OCI-LY3 (cell line): Measurements from ENCODE around the gene GPNMB.

Source experiments
- H2AFZ ChIP-seq: fragments of 200-600, 300-600 bp; shearing (Covaris generic); 2 replicates; pipeline ENCODE4 v1.6.0; 2014; ENCODE audit warnings: antibody characterized with exemption, low read depth, low read length
- H3K27ac ChIP-seq: fragments of 200-600, 300-600 bp; sonication (generic); 2 replicates; pipeline ENCODE4 v1.5.1; 2014; ENCODE audit warnings: mild to moderate bottlenecking, low read length, moderate library complexity, mixed read lengths
- H3K27me3 ChIP-seq: fragments of 200-600, 300-600 bp; sonication (generic); 2 replicates; pipeline ENCODE4 v1.6.1; 2014; ENCODE audit warnings: low read depth, low read length, mixed read lengths
- H3K36me3 ChIP-seq: fragments of 200-600, 300-600 bp; sonication (generic); replicated peaks from 2 replicates; pipeline ENCODE3; 2014; ENCODE audit warnings: low read depth, low read length, mixed read lengths
- H3K4me1 ChIP-seq: fragments of 300-600, 200-600 bp; sonication (generic); 2 replicates; pipeline ENCODE4 v1.6.1; 2014; ENCODE audit warnings: low read length, mixed read lengths
- H3K4me2 ChIP-seq: fragments of 200-600, 300-600 bp; sonication (generic); 2 replicates; pipeline ENCODE4 v1.6.1; 2014; ENCODE audit warnings: low read length, mixed read lengths
- H3K4me3 ChIP-seq: fragments of 300-600, 200-600 bp; sonication (generic); 2 replicates; pipeline ENCODE4 v1.5.1; 2014; ENCODE audit warnings: antibody characterized with exemption, mild to moderate bottlenecking, low read length, moderate library complexity
- H3K79me2 ChIP-seq: fragments of 300-600, 200-600 bp; shearing (Covaris generic); 2 replicates; pipeline ENCODE4 v1.6.1; 2014; ENCODE audit warnings: mild to moderate bottlenecking, low read length, mixed read lengths
- H3K9ac ChIP-seq: fragments of 300-600, 200-600 bp; shearing (Covaris generic); 2 replicates; pipeline ENCODE4 v1.6.0; 2014; ENCODE audit warnings: mild to moderate bottlenecking, low read length, moderate library complexity
- H3K9me3 ChIP-seq: fragments of 200-600, 300-600 bp; shearing (Covaris generic); 2 replicates; pipeline ENCODE4 v1.6.1; 2014; ENCODE audit warnings: low read length, mixed read lengths; ENCODE audit not compliant: insufficient read depth
- H4K20me1 ChIP-seq: fragments of 200-600, 300-600 bp; sonication (generic); 2 replicates; pipeline ENCODE4 v1.6.1; 2016; ENCODE audit warnings: low read length, mixed read lengths; ENCODE audit not compliant: insufficient read depth
- CTCF ChIP-seq: fragments of 200-600, 300-600 bp; sonication (generic); IDR thresholded peaks from 2 replicates; pipeline ENCODE4 v1.5.1; 2014; ENCODE audit warnings: antibody characterized with exemption, low read length, low read depth
- EZH2phosphoT487 ChIP-seq: fragments of 200-600 bp; shearing (Covaris generic); IDR thresholded peaks from 2 replicates; pipeline ENCODE4 v1.6.1; 2018; ENCODE audit warnings: antibody characterized with exemption, mixed run types, low read depth

The GPNMB gene

GRCh38 chr7:23285657-23286646 lies 39.4 kb downstream of the GPNMB start:
- Histone ChIP-seq H3K36me3 (no peaks in the 10 kb centered on the region), H3K79me2 (no peaks in the 10 kb centered on the region), H4K20me1 (no peaks in the 10 kb centered on the region), H3K9me3 (no peaks in the 10 kb centered on the region), H3K4me1 (no peaks in the 10 kb centered on the region), H3K27me3 (no peaks in the 10 kb centered on the region), H2AFZ (no peak overlapping the region), H3K4me3 (no peak overlapping the region), H3K9ac (no peak overlapping the region), H3K27ac (no peak overlapping the region), H3K4me2 (no peak overlapping the region)
- TF ChIP-seq EZH2phosphoT487 (no peak), CTCF (no peak)

- Histone ChIP-seq H3K4me1 (no peaks in the 10 kb centered on the region), H3K4me2 (no peak overlapping the region)
Observed at GRCh38 chr7:23287612-23288011, 41.0 kb downstream of the GPNMB start.

GRCh38 chr7:23290993-23291392 lies 44.4 kb downstream of the GPNMB start:
- no peak for TF ChIP-seq EZH2phosphoT487
- TF ChIP-seq CTCF = no peak

More at GRCh38 chr7:23287612-23288011, 41.0 kb downstream of the GPNMB start:
- H3K36me3 ChIP-seq = no peaks in the 10 kb centered on the region
- no peaks in the 10 kb centered on the region for H4K20me1 ChIP-seq
- TF ChIP-seq CTCF (no peak), EZH2phosphoT487 (no peak)
- no peaks in the 10 kb centered on the region for H3K27me3 ChIP-seq
- no peak overlapping the region for H3K4me3 ChIP-seq
- no peak overlapping the region for H3K9ac ChIP-seq
- no peak overlapping the region for H3K27ac ChIP-seq
- H3K9me3 ChIP-seq = no peaks in the 10 kb centered on the region
- H3K79me2 ChIP-seq = no peaks in the 10 kb centered on the region
- H2AFZ ChIP-seq = no peak overlapping the region

GRCh38 chr7:23291957-23292560 lies 45.5 kb downstream of the GPNMB start:
- no peaks in the 10 kb centered on the region for H3K9me3 ChIP-seq
- H3K4me2 ChIP-seq = no peak overlapping the region
- no peak for TF ChIP-seq EZH2phosphoT487
- no peak for TF ChIP-seq CTCF
- no peaks in the 10 kb centered on the region for H3K27me3 ChIP-seq
- H4K20me1 ChIP-seq = no peaks in the 10 kb centered on the region
- H3K4me3 ChIP-seq = no peak overlapping the region
- no peak overlapping the region for H3K27ac ChIP-seq
- no peaks in the 10 kb centered on the region for H3K79me2 ChIP-seq
- no peaks in the 10 kb centered on the region for H3K4me1 ChIP-seq
- H2AFZ ChIP-seq = no peak overlapping the region
- H3K9ac ChIP-seq = no peak overlapping the region
- H3K36me3 ChIP-seq = no peaks in the 10 kb centered on the region

More at GRCh38 chr7:23290993-23291392, 44.4 kb downstream of the GPNMB start:
- Histone ChIP-seq H3K36me3 (no peaks in the 10 kb centered on the region), H2AFZ (no peak overlapping the region), H3K9ac (no peak overlapping the region), H3K9me3 (no peaks in the 10 kb centered on the region), H3K4me1 (no peaks in the 10 kb centered on the region), H3K79me2 (no peaks in the 10 kb centered on the region), H3K4me2 (no peak overlapping the region), H3K27me3 (no peaks in the 10 kb centered on the region), H3K4me3 (no peak overlapping the region), H4K20me1 (no peaks in the 10 kb centered on the region), H3K27ac (no peak overlapping the region)
